GM12878 (cell line): ENCODE measurements around the gene HS6ST3. TPM values are rescaled to one million over a fixed set of nuclear protein-coding genes. Genes with fewer than 3 reads are reported as not detected.

Source experiments
- ATAC-seq: fragments of 200-7000 bp; cut with Tn5 transposase; 3 replicates; pipeline ENCODE4 v1.9.1; 2020; ENCODE audit warnings: mild to moderate bottlenecking, moderate library complexity
- BruUV-seq: library from RNA; stranded (reverse); fragments of 400-500 nt; replicated peaks from 2 replicates; lab custom pipeline; 2021; lab: Mats Ljungman, UMichigan
- CTCF ChIA-PET: fragments of 300-600 bp; sonication (Branson Sonifier 250); formaldehyde crosslinking; extraction: SDS; loops from one replicate; lab custom pipeline; 2021; ENCODE audit warnings: inconsistent platforms; lab: Yijun Ruan, JAX
- POLR2A ChIA-PET: fragments of 350-600 bp; formaldehyde crosslinking; extraction: SDS; loops from one replicate; lab custom pipeline; 2021; ENCODE audit warnings: inconsistent platforms; lab: Charles Lee
- RAD21 ChIA-PET: fragments of 300-600 bp; sonication (Branson Sonifier 250); formaldehyde crosslinking; loops from one replicate; lab custom pipeline; 2023; ENCODE audit warnings: antibody characterized with exemption; ENCODE audit not compliant: unreplicated experiment; lab: Charles Lee
- SMC1A ChIA-PET: fragments of 300-600 bp; sonication (Branson Sonifier 250); formaldehyde crosslinking; loops from one replicate; lab custom pipeline; 2023; ENCODE audit not compliant: unreplicated experiment, uncharacterized antibody; lab: Charles Lee
- DNase-seq: peaks from one replicate; pipeline ENCODE4 v3.0.0-alpha.2; 2011; ENCODE audit warnings: low read depth, low spot score
- FAIRE-seq: peaks from 3 replicates; lab custom pipeline; 2011; peaks lifted over from hg19 to GRCh38; lab: Jason Lieb, UNC
- H2AFZ ChIP-seq: 2 replicates; pipeline ENCODE4 v1.6.0; 2011; ENCODE audit warnings: low read depth, low read length, control low read depth; ENCODE audit not compliant: control insufficient read depth
- H3K27ac ChIP-seq: 2 replicates; pipeline ENCODE4 v1.5.1; 2011; ENCODE audit warnings: control low read depth; ENCODE audit not compliant: control insufficient read depth, insufficient read depth
- H3K27me3 ChIP-seq, 2 experiments: replicated peaks in 1 of 2; 2 replicates each; pipeline versions ENCODE4 v1.6.0 to v1.6.1; 2011; ENCODE audit warnings: low read length in 1 of 2; ENCODE audit not compliant: control insufficient read depth in 2 of 2, insufficient read depth in 2 of 2
- H3K36me3 ChIP-seq, 2 experiments: 2 replicates each; pipeline ENCODE4 v1.5.1; 2011; ENCODE audit warnings: low read length in 1 of 2; ENCODE audit not compliant: control insufficient read depth in 2 of 2, insufficient read depth in 2 of 2
- H3K4me1 ChIP-seq: 2 replicates; pipeline ENCODE4 v1.6.1; 2011; ENCODE audit warnings: mild to moderate bottlenecking, low read length, moderate library complexity, mixed read lengths; ENCODE audit not compliant: control insufficient read depth, insufficient read depth
- H3K4me2 ChIP-seq: 2 replicates; pipeline ENCODE4 v1.6.0; 2011; ENCODE audit warnings: control low read depth; ENCODE audit not compliant: control insufficient read depth, insufficient read depth
- H3K4me3 ChIP-seq: fragments of 200-600 bp; sonication (generic); 2 replicates; pipeline ENCODE4 v1.5.1; 2016
- H3K79me2 ChIP-seq: 2 replicates; pipeline ENCODE4 v1.6.0; 2011; ENCODE audit warnings: low read length; ENCODE audit not compliant: control insufficient read depth, insufficient read depth
- H3K9ac ChIP-seq: 2 replicates; pipeline ENCODE4 v1.8.0; 2011; ENCODE audit warnings: low read length, control low read depth, mixed read lengths; ENCODE audit not compliant: control insufficient read depth, insufficient read depth
- H3K9me3 ChIP-seq: replicated peaks from 3 replicates; pipeline ENCODE4 v1.5.1; 2011; ENCODE audit warnings: mild to moderate bottlenecking, low read length; ENCODE audit not compliant: control insufficient read depth, insufficient read depth
- H4K20me1 ChIP-seq: 2 replicates; pipeline ENCODE4 v1.6.0; 2011; ENCODE audit not compliant: control insufficient read depth, insufficient read depth
- CUX1 ChIP-seq: IDR thresholded peaks from 2 replicates; pipeline ENCODE4 v1.6.1; 2012; ENCODE audit warnings: improper control_type of control experiment, low read depth, low read length; ENCODE audit not compliant: insufficient replicate concordance
- E2F4 ChIP-seq: IDR thresholded peaks from 2 replicates; pipeline ENCODE4 v1.6.1; 2012; ENCODE audit warnings: low read depth, low read length, improper control_type of control experiment
- E2F8 ChIP-seq: fragments of 450-650 bp; IDR thresholded peaks from 2 replicates; pipeline ENCODE4 v1.6.1; 2018; ENCODE audit warnings: mild to moderate bottlenecking, low read depth, moderate library complexity; ENCODE audit not compliant: partially characterized antibody
- EP300 ChIP-seq, 2 experiments: fragments of 150-350 bp in 1 of 2; IDR thresholded peaks; 2 replicates each; pipeline ENCODE4 v1.6.1; 2011 to 2012; ENCODE audit warnings: low read depth in 2 of 2, low read length in 2 of 2, borderline replicate concordance in 1 of 2, improper control_type of control experiment in 1 of 2, inconsistent platforms in 1 of 2; ENCODE audit not compliant: control insufficient read depth in 1 of 2
- FOXK2 ChIP-seq: fragments of 450-650 bp; IDR thresholded peaks from 2 replicates; pipeline ENCODE4 v1.6.1; 2017; ENCODE audit warnings: mild to moderate bottlenecking, moderate library complexity
- NFYB ChIP-seq: IDR thresholded peaks from 2 replicates; pipeline ENCODE4 v1.6.1; 2011; ENCODE audit warnings: low read depth, mild to moderate bottlenecking, low read length, improper control_type of control experiment, moderate library complexity; ENCODE audit not compliant: insufficient read depth
- NR2C1 ChIP-seq: fragments of 450-650 bp; IDR thresholded peaks from 2 replicates; pipeline ENCODE4 v1.6.1; 2017; ENCODE audit warnings: antibody characterized with exemption, mild to moderate bottlenecking, moderate library complexity
- SIN3A ChIP-seq: IDR thresholded peaks from 2 replicates; pipeline ENCODE4 v1.6.1; 2012; ENCODE audit warnings: low read depth, low read length, improper control_type of control experiment
- SREBF2 ChIP-seq: IDR thresholded peaks from 2 replicates; pipeline ENCODE4 v1.6.1; 2012; ENCODE audit warnings: mild to moderate bottlenecking, low read length
- SUZ12 ChIP-seq: fragments of 200-600 bp; sonication (generic); IDR thresholded peaks from one replicate; pipeline ENCODE4 v1.6.1; 2018; ENCODE audit warnings: antibody characterized with exemption, mild to moderate bottlenecking; ENCODE audit not compliant: unreplicated experiment
- in situ Hi-C: fragments of 300-500 bp; cut with MboI; formaldehyde crosslinking; loops from 9 replicates; pipeline ENCODE4 v1.14.3; 2018; ENCODE audit warnings: mixed read lengths
- intact Hi-C: fragments of 100-400 bp; cut with micrococcal nuclease; formaldehyde crosslinking; loops from one replicate; pipeline ENCODE4 v1.14.2; 2022; ENCODE audit not compliant: unreplicated experiment
- polyA plus RNA-seq, 11 experiments: library from polyadenylated mRNA; depleted of rRNA in 4 of 11; unstranded in 6 of 11; stranded (reverse) in 5 of 11; fragments of >200 nt; fragmentation: Nextera tagmentation in 4 of 11; fragmentation: Illumina TruSeq in 1 of 11; extraction: Ambion mirVana in 4 of 11; extraction: Trizol in 1 of 11; gene quantifications; 1 replicate in 1 of 11; 2 replicates in 10 of 11; pipeline versions ENCODE4 v1.2.1 to v1.2.3, GENCODE V29; 2011 to 2016; ENCODE audit warnings: inconsistent platforms in 2 of 11, missing spikeins in 2 of 11, low read depth in 1 of 11
- total RNA-seq, 4 experiments: library from RNA; depleted of rRNA in 3 of 4; stranded (reverse); fragments of >200 nt in 3 of 4; fragmentation: Illumina TruSeq in 1 of 4; extraction: Trizol in 1 of 4; gene quantifications; 2 replicates each; pipeline versions ENCODE4 v1.2.1 to v1.2.3, GENCODE V29; 2013 to 2021

HS6ST3 gene
- total and polyA plus RNA-seq, 10 of the 15 experiments (the other 5 are each of a cell fraction or from before 2014, with no cell fraction given) = under 0.01 to 2.9 TPM; not detected in 8

GRCh38 chr13:96651598-96651997 lies 561.7 kb downstream of the HS6ST3 start (continued):
- TF ChIP-seq E2F4 (no peak), NR2C1 (no peak), E2F8 (no peak), SUZ12 (no peak), FOXK2 (no peak)

- no peaks in the 10 kb centered on the region for H4K20me1 ChIP-seq
- no peak for ATAC-seq
- no peak overlapping the region for H3K4me3 ChIP-seq
- RAD21 ChIA-PET = no interaction called here
- POLR2A ChIA-PET = no interaction called here
- in situ Hi-C loops = no loop called here
- intact Hi-C loops = no loop called here
- no peaks in the 10 kb centered on the region for H3K9me3 ChIP-seq
- no peak for DNase-seq
- no peaks in the 10 kb centered on the region for H3K4me1 ChIP-seq
- H3K4me2 ChIP-seq = no peak overlapping the region
- SMC1A ChIA-PET = no interaction called here
- CTCF ChIA-PET = no interaction called here
- no peaks in the 10 kb centered on the region for H3K36me3 ChIP-seq
- no peak overlapping the region for H2AFZ ChIP-seq
- H3K27me3 ChIP-seq = no peaks in the 10 kb centered on the region
- no peak for FAIRE-seq
- H3K9ac ChIP-seq = no peak overlapping the region
- BruUV-seq = no TSS peak
- H3K27ac ChIP-seq = no peak overlapping the region
- H3K79me2 ChIP-seq = no peaks in the 10 kb centered on the region
- TF ChIP-seq SIN3A (no peak), EP300 (IDR thresholded peaks at IDR 0.05; ENCODE audit: borderline replicate concordance in 1 of 2, control insufficient read depth in 1 of 2, low read depth in 2 of 2, low read length in 2 of 2) (no peak), NFYB (no peak), SREBF2 (no peak), E2F8 (no peak), CUX1 (no peak)
Observed at GRCh38 chr13:96652506-96652905, 562.6 kb downstream of the HS6ST3 start.
